GM06990 (cell line): Measurements from ENCODE around the gene BHLHA9.

Experiments used
- DNase-seq: peaks from one replicate; pipeline ENCODE4 v3.0.0-alpha.2; 2011; ENCODE audit not compliant: insufficient read length; ENCODE audit errors: extremely low read depth
- H3K27me3 ChIP-seq: replicated peaks from 2 replicates; pipeline ENCODE4 v1.6.0; 2011; ENCODE audit warnings: low read length; ENCODE audit not compliant: control insufficient read depth, insufficient read depth
- H3K36me3 ChIP-seq: 2 replicates; pipeline ENCODE4 v1.5.1; 2011; ENCODE audit warnings: low read length; ENCODE audit not compliant: control insufficient read depth, insufficient read depth
- H3K4me3 ChIP-seq: replicated peaks from 2 replicates; pipeline ENCODE4 v1.5.1; 2011; ENCODE audit warnings: low read depth, mild to moderate bottlenecking, control low read depth, low read length
- CTCF ChIP-seq: IDR thresholded peaks from 2 replicates; pipeline ENCODE4 v1.5.1; 2011; ENCODE audit warnings: low read length, control low read depth, mild to moderate bottlenecking, inconsistent platforms; ENCODE audit not compliant: insufficient read depth, poor library complexity, severe bottlenecking

BHLHA9 gene

GRCh38 chr17:1290676-1291075 lies 20.4 kb downstream of the BHLHA9 start:
- Histone ChIP-seq H3K4me3 (no peak overlapping the region), H3K36me3 (no peaks in the 10 kb centered on the region), H3K27me3 (no peaks in the 10 kb centered on the region)
- DNase-seq = no peak
- no peak for TF ChIP-seq CTCF

- H3K4me3 ChIP-seq = no peak overlapping the region
- no peak for DNase-seq
- no peaks in the 10 kb centered on the region for H3K36me3 ChIP-seq
- TF ChIP-seq CTCF = no peak
- H3K27me3 ChIP-seq = no peaks in the 10 kb centered on the region; the same call in 1 of the 2 replicates
Measured at GRCh38 chr17:1294157-1294717, 24.0 kb downstream of the BHLHA9 start.

- no peak for TF ChIP-seq CTCF
- no peak for DNase-seq
- no peaks in the 10 kb centered on the region for H3K36me3 ChIP-seq
- no peak overlapping the region for H3K4me3 ChIP-seq
- H3K27me3 ChIP-seq = no peaks in the 10 kb centered on the region; the same call in none of the 2 replicates
Measured at GRCh38 chr17:1298606-1299005, 28.4 kb downstream of the BHLHA9 start.

GRCh38 chr17:1299552-1300370 lies 29.5 kb downstream of the BHLHA9 start:
- no peaks in the 10 kb centered on the region; the same call in none of the 2 replicates for H3K27me3 ChIP-seq
- no peak for TF ChIP-seq CTCF
- DNase-seq = no peak
- H3K36me3 ChIP-seq = no peaks in the 10 kb centered on the region
- H3K4me3 ChIP-seq = no peak overlapping the region

GRCh38 chr17:1300371-1300905 lies 30.2 kb downstream of the BHLHA9 start:
- no peaks in the 10 kb centered on the region for H3K36me3 ChIP-seq
- no peaks in the 10 kb centered on the region; the same call in none of the 2 replicates for H3K27me3 ChIP-seq
- no peak for DNase-seq
- TF ChIP-seq CTCF = no peak
- no peak overlapping the region for H3K4me3 ChIP-seq
